ENCODE results near the gene LRP3.

Gene LRP3

GRCh38 chr19:33248954-33249613 is 55.0 kb downstream of the LRP3 start:
- Histone ChIP-seq H3K9ac (ENCODE audit: low read length) (no peak overlapping the region), H3K27me3 (replicated peaks; ENCODE audit: insufficient read depth, low read length) (peaks cover 18% of the 10 kb centered on the region), H3K27ac (ENCODE audit: low read length) (no peak overlapping the region), H3K79me2 (ENCODE audit: low read length) (no peaks in the 10 kb centered on the region), H3K4me1 (ENCODE audit: low read length) (no peaks in the 10 kb centered on the region), H4K20me1 (ENCODE audit: insufficient read depth, low read length) (no peaks in the 10 kb centered on the region), H3F3A (ENCODE audit: insufficient read depth, low read length) (no peaks in the 10 kb centered on the region), H3K4me3 (ENCODE audit: low read length) (no peak overlapping the region), H3K36me3 (replicated peaks; ENCODE audit: insufficient read depth, low read length) (no peaks in the 10 kb centered on the region), H3K4me2 (ENCODE audit: low read depth, low read length) (no peak overlapping the region), H2AFZ (ENCODE audit: low read length) (no peak overlapping the region), H3K9me3 (replicated peaks; ENCODE audit: insufficient read depth, low read length) (no peaks in the 10 kb centered on the region), H3K9me2 (replicated peaks; ENCODE audit: insufficient read depth, low read length) (no peaks in the 10 kb centered on the region)
- DNase-seq: no peak
- TF ChIP-seq, protein P1, sequence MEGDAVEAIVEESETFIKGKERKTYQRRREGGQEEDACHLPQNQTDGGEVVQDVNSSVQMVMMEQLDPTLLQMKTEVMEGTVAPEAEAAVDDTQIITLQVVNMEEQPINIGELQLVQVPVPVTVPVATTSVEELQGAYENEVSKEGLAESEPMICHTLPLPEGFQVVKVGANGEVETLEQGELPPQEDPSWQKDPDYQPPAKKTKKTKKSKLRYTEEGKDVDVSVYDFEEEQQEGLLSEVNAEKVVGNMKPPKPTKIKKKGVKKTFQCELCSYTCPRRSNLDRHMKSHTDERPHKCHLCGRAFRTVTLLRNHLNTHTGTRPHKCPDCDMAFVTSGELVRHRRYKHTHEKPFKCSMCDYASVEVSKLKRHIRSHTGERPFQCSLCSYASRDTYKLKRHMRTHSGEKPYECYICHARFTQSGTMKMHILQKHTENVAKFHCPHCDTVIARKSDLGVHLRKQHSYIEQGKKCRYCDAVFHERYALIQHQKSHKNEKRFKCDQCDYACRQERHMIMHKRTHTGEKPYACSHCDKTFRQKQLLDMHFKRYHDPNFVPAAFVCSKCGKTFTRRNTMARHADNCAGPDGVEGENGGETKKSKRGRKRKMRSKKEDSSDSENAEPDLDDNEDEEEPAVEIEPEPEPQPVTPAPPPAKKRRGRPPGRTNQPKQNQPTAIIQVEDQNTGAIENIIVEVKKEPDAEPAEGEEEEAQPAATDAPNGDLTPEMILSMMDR (IDR thresholded peaks at IDR 0.05; ENCODE audit: low read length): no peak
- no peak for TF ChIP-seq EZH2phosphoT487 (IDR thresholded peaks at IDR 0.05; ENCODE audit: low read length)
- TF ChIP-seq EZH2 (optimal IDR thresholded peaks at IDR 0.05; ENCODE audit: low read depth, low read length): no peak

GRCh38 chr19:33249740-33250366 is 55.7 kb downstream of the LRP3 start:
- H4K20me1 ChIP-seq (ENCODE audit: insufficient read depth, low read length): no peaks in the 10 kb centered on the region
- no peak overlapping the region for H3K27ac ChIP-seq (ENCODE audit: low read length)
- H3K4me1 ChIP-seq (ENCODE audit: low read length): no peaks in the 10 kb centered on the region
- no peaks in the 10 kb centered on the region for H3K36me3 ChIP-seq (replicated peaks; ENCODE audit: insufficient read depth, low read length)
- no peak overlapping the region for H3K4me3 ChIP-seq (ENCODE audit: low read length)
- H3K79me2 ChIP-seq (ENCODE audit: low read length): no peaks in the 10 kb centered on the region
- DNase-seq: no peak
- peaks cover 25% of the 10 kb centered on the region for H3K27me3 ChIP-seq (replicated peaks; ENCODE audit: insufficient read depth, low read length)
- no peak overlapping the region for H2AFZ ChIP-seq (ENCODE audit: low read length)
- H3K9ac ChIP-seq (ENCODE audit: low read length): no peak overlapping the region
- H3F3A ChIP-seq (ENCODE audit: insufficient read depth, low read length): no peaks in the 10 kb centered on the region
- no peak overlapping the region for H3K4me2 ChIP-seq (ENCODE audit: low read depth, low read length)
- no peaks in the 10 kb centered on the region for H3K9me2 ChIP-seq (replicated peaks; ENCODE audit: insufficient read depth, low read length)
- no peaks in the 10 kb centered on the region for H3K9me3 ChIP-seq (replicated peaks; ENCODE audit: insufficient read depth, low read length)
- TF ChIP-seq EZH2phosphoT487 (IDR thresholded peaks at IDR 0.05; ENCODE audit: low read length) (no peak), EZH2 (optimal IDR thresholded peaks at IDR 0.05; ENCODE audit: low read depth, low read length) (no peak)
- TF ChIP-seq, protein P1 (IDR thresholded peaks at IDR 0.05; ENCODE audit: low read length): no peak

- Histone ChIP-seq H3K36me3 (replicated peaks; ENCODE audit: insufficient read depth, low read length) (no peaks in the 10 kb centered on the region), H3K4me1 (ENCODE audit: low read length) (no peaks in the 10 kb centered on the region), H3K4me2 (ENCODE audit: low read depth, low read length) (no peak overlapping the region), H3K9me2 (replicated peaks; ENCODE audit: insufficient read depth, low read length) (no peaks in the 10 kb centered on the region), H3F3A (ENCODE audit: insufficient read depth, low read length) (no peaks in the 10 kb centered on the region), H3K27ac (ENCODE audit: low read length) (no peak overlapping the region), H2AFZ (ENCODE audit: low read length) (no peak overlapping the region), H3K79me2 (ENCODE audit: low read length) (no peaks in the 10 kb centered on the region), H3K9me3 (replicated peaks; ENCODE audit: insufficient read depth, low read length) (no peaks in the 10 kb centered on the region), H3K27me3 (replicated peaks; ENCODE audit: insufficient read depth, low read length) (peaks cover 26% of the 10 kb centered on the region), H3K9ac (ENCODE audit: low read length) (no peak overlapping the region), H3K4me3 (ENCODE audit: low read length) (no peak overlapping the region), H4K20me1 (ENCODE audit: insufficient read depth, low read length) (no peaks in the 10 kb centered on the region)
- TF ChIP-seq EZH2phosphoT487 (IDR thresholded peaks at IDR 0.05; ENCODE audit: low read length) (no peak), EZH2 (optimal IDR thresholded peaks at IDR 0.05; ENCODE audit: low read depth, low read length) (no peak)
- TF ChIP-seq, protein P1 (IDR thresholded peaks at IDR 0.05; ENCODE audit: low read length): no peak
- DNase-seq: no peak
Observed at GRCh38 chr19:33250500-33250899, 56.4 kb downstream of the LRP3 start.

All from MM.1S (cell line).